GM06990 (cell line): ENCODE results near the gene LPGAT1.

Source experiments
- DNase-seq: peaks from one replicate; pipeline ENCODE4 v3.0.0-alpha.2; 2011; ENCODE audit not compliant: insufficient read length; ENCODE audit errors: extremely low read depth
- H3K27me3 ChIP-seq: replicated peaks from 2 replicates; pipeline ENCODE4 v1.6.0; 2011; ENCODE audit warnings: low read length; ENCODE audit not compliant: control insufficient read depth, insufficient read depth
- H3K36me3 ChIP-seq: 2 replicates; pipeline ENCODE4 v1.5.1; 2011; ENCODE audit warnings: low read length; ENCODE audit not compliant: control insufficient read depth, insufficient read depth
- H3K4me3 ChIP-seq: replicated peaks from 2 replicates; pipeline ENCODE4 v1.5.1; 2011; ENCODE audit warnings: low read depth, mild to moderate bottlenecking, control low read depth, low read length
- CTCF ChIP-seq: IDR thresholded peaks from 2 replicates; pipeline ENCODE4 v1.5.1; 2011; ENCODE audit warnings: low read length, control low read depth, mild to moderate bottlenecking, inconsistent platforms; ENCODE audit not compliant: insufficient read depth, poor library complexity, severe bottlenecking

LPGAT1 gene

GRCh38 chr1:211791979-211792378 lies 38.6 kb downstream of the LPGAT1 start:
- Histone ChIP-seq H3K27me3 (no peaks in the 10 kb centered on the region), H3K36me3 (peaks cover 5% of the 10 kb centered on the region), H3K4me3 (no peak overlapping the region)
- TF ChIP-seq CTCF, result no peak
- DNase-seq, result no peak

- Histone ChIP-seq H3K4me3 (no peak overlapping the region), H3K27me3 (no peaks in the 10 kb centered on the region), H3K36me3 (peaks cover 5% of the 10 kb centered on the region)
- no peak for DNase-seq
- TF ChIP-seq CTCF, result no peak
Observed at GRCh38 chr1:211789641-211790464, 40.7 kb downstream of the LPGAT1 start.

- DNase-seq, result no peak
- H3K36me3 ChIP-seq, result peaks cover 5% of the 10 kb centered on the region
- TF ChIP-seq CTCF, result no peak
- no peak overlapping the region for H3K4me3 ChIP-seq
- H3K27me3 ChIP-seq, result no peaks in the 10 kb centered on the region
Observed at GRCh38 chr1:211788626-211789025, 41.9 kb downstream of the LPGAT1 start.

- DNase-seq, result no peak
- H3K36me3 ChIP-seq, result no peaks in the 10 kb centered on the region
- no peak for TF ChIP-seq CTCF
Observed at GRCh38 chr1:211783897-211784296, 46.7 kb downstream of the LPGAT1 start.

GRCh38 chr1:211783266-211783665 lies 47.3 kb downstream of the LPGAT1 start:
- Histone ChIP-seq H3K4me3 (no peak overlapping the region), H3K27me3 (no peaks in the 10 kb centered on the region), H3K36me3 (no peaks in the 10 kb centered on the region)
- no peak for DNase-seq
- TF ChIP-seq CTCF, result no peak

More at GRCh38 chr1:211783897-211784296, 46.7 kb downstream of the LPGAT1 start:
- H3K4me3 ChIP-seq, result no peak overlapping the region
- no peaks in the 10 kb centered on the region for H3K27me3 ChIP-seq

- H3K4me3 ChIP-seq, result no peak overlapping the region
- H3K27me3 ChIP-seq, result no peaks in the 10 kb centered on the region
- no peaks in the 10 kb centered on the region for H3K36me3 ChIP-seq
- no peak for DNase-seq
- no peak for TF ChIP-seq CTCF
Observed at GRCh38 chr1:211781260-211781659, 49.3 kb downstream of the LPGAT1 start.
